H1 (cell line): Measurements from ENCODE around the gene MPDU1. TPM values are rescaled to one million over a fixed set of nuclear protein-coding genes. Genes with fewer than 3 reads are reported as not detected.

Source experiments
- CTCF ChIA-PET: fragments of 300-600 bp; sonication (Branson Sonifier 250); formaldehyde crosslinking; loops from one replicate; lab custom pipeline; 2021; ENCODE audit not compliant: partially characterized antibody; lab: Charles Lee
- POLR2A ChIA-PET: fragments of 300-600 bp; sonication (Branson Sonifier 250); formaldehyde crosslinking; loops from one replicate; lab custom pipeline; 2021; ENCODE audit warnings: inconsistent platforms; ENCODE audit not compliant: partially characterized antibody; lab: Charles Lee
- DNase-seq, 2 experiments: peaks; one replicate each; pipeline versions ENCODE4 v3.0.0 to v3.0.0-alpha.2; 2010 to 2022; ENCODE audit warnings: low spot score in 2 of 2, low read depth in 1 of 2, mixed read lengths in 1 of 2
- FAIRE-seq: peaks from 2 replicates; lab custom pipeline; 2011; peaks lifted over from hg19 to GRCh38; lab: Jason Lieb, UNC
- H2AFZ ChIP-seq: 2 replicates; pipeline ENCODE4 v1.8.1; 2012; ENCODE audit warnings: low read length, inconsistent platforms
- H2AK5ac ChIP-seq: 2 replicates; pipeline ENCODE4 v1.6.1; 2013; ENCODE audit warnings: low read depth, low read length
- H2BK120ac ChIP-seq: replicated peaks from 2 replicates; pipeline ENCODE3; 2013; ENCODE audit warnings: low read depth, low read length, inconsistent platforms
- H2BK12ac ChIP-seq: 2 replicates; pipeline ENCODE4 v1.6.1; 2013; ENCODE audit warnings: low read depth, low read length
- H2BK15ac ChIP-seq: 2 replicates; pipeline ENCODE4 v1.6.1; 2013; ENCODE audit warnings: low read length
- H2BK20ac ChIP-seq: 2 replicates; pipeline ENCODE4 v1.6.1; 2013; ENCODE audit warnings: low read length
- H2BK5ac ChIP-seq: 2 replicates; pipeline ENCODE4 v1.6.1; 2013; ENCODE audit warnings: low read depth, low read length
- H3K14ac ChIP-seq: 2 replicates; pipeline ENCODE4 v1.6.1; 2013; ENCODE audit warnings: inconsistent platforms; ENCODE audit not compliant: insufficient read length
- H3K18ac ChIP-seq: 2 replicates; pipeline ENCODE4 v1.6.1; 2013; ENCODE audit warnings: low read length; ENCODE audit errors: extremely low read depth
- H3K23ac ChIP-seq: 2 replicates; pipeline ENCODE4 v1.6.1; 2013; ENCODE audit warnings: inconsistent platforms; ENCODE audit not compliant: insufficient read length
- H3K23me2 ChIP-seq: 2 replicates; pipeline ENCODE4 v1.6.1; 2013; ENCODE audit warnings: low read depth, low read length
- H3K27ac ChIP-seq: 2 replicates; pipeline ENCODE4 v1.6.1; 2011; ENCODE audit warnings: low read depth, low read length, inconsistent platforms
- H3K27me3 ChIP-seq, 4 experiments: replicated peaks in 1 of 4; 1 replicate in 1 of 4; 2 replicates in 3 of 4; pipeline versions ENCODE4 v1.6.1 to v1.8.1; 2011 to 2013; ENCODE audit warnings: low read length in 3 of 4, mild to moderate bottlenecking in 3 of 4, inconsistent platforms in 2 of 4, mixed read lengths in 2 of 4, moderate library complexity in 1 of 4; ENCODE audit not compliant: control insufficient read depth in 3 of 4, insufficient read depth in 3 of 4; ENCODE audit errors: extremely low read depth in 1 of 4
- H3K36me3 ChIP-seq, 4 experiments: 2 replicates each; pipeline versions ENCODE4 v1.6.1 to v1.8.1; 2011 to 2013; ENCODE audit warnings: mild to moderate bottlenecking in 4 of 4, low read length in 3 of 4, moderate library complexity in 2 of 4, control low read depth in 1 of 4, inconsistent platforms in 1 of 4; ENCODE audit not compliant: insufficient read depth in 4 of 4, control insufficient read depth in 2 of 4
- H3K4ac ChIP-seq: replicated peaks from 2 replicates; pipeline ENCODE3; 2013; ENCODE audit warnings: low read length, low read depth, mixed read lengths, inconsistent platforms; ENCODE audit not compliant: insufficient read length
- H3K4me1 ChIP-seq, 4 experiments: replicated peaks in 1 of 4; 1 replicate in 1 of 4; 2 replicates in 3 of 4; pipeline versions ENCODE4 v1.6.1 to v1.8.1; 2011 to 2013; ENCODE audit warnings: low read length in 3 of 4, inconsistent platforms in 2 of 4, mixed read lengths in 1 of 4; ENCODE audit not compliant: insufficient read depth in 4 of 4, control insufficient read depth in 3 of 4
- H3K4me2 ChIP-seq, 2 experiments: 2 replicates each; pipeline versions ENCODE4 v1.6.1 to v1.8.1; 2011 to 2013; ENCODE audit warnings: low read depth in 2 of 2, low read length in 2 of 2, control low read depth in 1 of 2, inconsistent platforms in 1 of 2, mild to moderate bottlenecking in 1 of 2; ENCODE audit not compliant: insufficient read depth in 1 of 2
- H3K4me3 ChIP-seq, 4 experiments: fragments of 200-600, 300-600 bp in 1 of 4; sonication (generic), shearing (Covaris generic), sonication (Bioruptor Twin) in 1 of 4; 2 replicates each; pipeline versions ENCODE4 v1.5.1 to v1.8.1; 2011 to 2016; ENCODE audit warnings: low read length in 4 of 4, low read depth in 3 of 4, control low read depth in 2 of 4, inconsistent platforms in 2 of 4, mild to moderate bottlenecking in 2 of 4, mixed read lengths in 1 of 4, moderate library complexity in 1 of 4; ENCODE audit not compliant: insufficient read depth in 2 of 4; ENCODE audit errors: extremely low read depth in 1 of 4
- H3K56ac ChIP-seq: replicated peaks from 2 replicates; pipeline ENCODE3; 2013; ENCODE audit warnings: low read depth, mild to moderate bottlenecking, mixed read lengths, low read length, inconsistent platforms; ENCODE audit not compliant: insufficient read length
- H3K79me1 ChIP-seq: 2 replicates; pipeline ENCODE4 v1.6.1; 2013; ENCODE audit warnings: low read depth, low read length, control low read depth
- H3K79me2 ChIP-seq, 2 experiments: 2 replicates each; pipeline versions ENCODE4 v1.6.1 to v1.8.1; 2012 to 2013; ENCODE audit warnings: low read length in 2 of 2, mild to moderate bottlenecking in 2 of 2, inconsistent platforms in 1 of 2; ENCODE audit not compliant: insufficient read depth in 2 of 2, control insufficient read depth in 1 of 2
- H3K9ac ChIP-seq, 4 experiments: replicated peaks in 1 of 4; 1 replicate in 1 of 4; 2 replicates in 3 of 4; pipeline versions ENCODE4 v1.6.1 to v1.8.1; 2011 to 2013; ENCODE audit warnings: low read depth in 3 of 4, low read length in 3 of 4, control low read depth in 2 of 4, mild to moderate bottlenecking in 2 of 4, moderate library complexity in 2 of 4, inconsistent platforms in 1 of 4; ENCODE audit errors: extremely low read depth in 1 of 4
- H3K9me3 ChIP-seq, 2 experiments: 2 replicates each; pipeline versions ENCODE4 v1.6.1 to v1.8.1; 2012 to 2013; ENCODE audit warnings: mild to moderate bottlenecking in 2 of 2, moderate library complexity in 2 of 2, control low read depth in 1 of 2, inconsistent platforms in 1 of 2, low read depth in 1 of 2, low read length in 1 of 2, mixed read lengths in 1 of 2; ENCODE audit not compliant: insufficient read depth in 2 of 2
- H4K20me1 ChIP-seq, 2 experiments: replicated peaks in 1 of 2; 2 replicates each; pipeline versions ENCODE3 to v1.8.1; 2011 to 2013; ENCODE audit warnings: inconsistent platforms in 2 of 2, low read length in 2 of 2, mild to moderate bottlenecking in 1 of 2; ENCODE audit not compliant: insufficient read depth in 2 of 2, control insufficient read depth in 1 of 2
- H4K5ac ChIP-seq: 2 replicates; pipeline ENCODE4 v1.6.1; 2013; ENCODE audit warnings: low read length, low read depth, mixed read lengths, inconsistent platforms; ENCODE audit not compliant: insufficient read length
- H4K8ac ChIP-seq: 2 replicates; pipeline ENCODE4 v1.8.0; 2013; ENCODE audit warnings: mild to moderate bottlenecking, moderate library complexity, low read length, inconsistent platforms; ENCODE audit not compliant: insufficient read depth; ENCODE audit errors: extremely low read depth
- H4K91ac ChIP-seq: replicated peaks from 2 replicates; pipeline ENCODE3; 2013; ENCODE audit warnings: low read length, mixed read lengths, inconsistent platforms; ENCODE audit not compliant: insufficient read length
- BACH1 ChIP-seq: IDR thresholded peaks from 2 replicates; pipeline ENCODE4 v1.6.1; 2012; ENCODE audit warnings: low read length, improper control_type of control experiment
- BCL11A ChIP-seq, 2 experiments: IDR thresholded peaks; one replicate each; pipeline ENCODE4 v1.6.1; 2011; ENCODE audit warnings: low read depth in 2 of 2, low read length in 2 of 2, mild to moderate bottlenecking in 2 of 2
- GABPA ChIP-seq: IDR thresholded peaks from 2 replicates; pipeline ENCODE4 v1.6.1; 2011; ENCODE audit warnings: mild to moderate bottlenecking, low read length, moderate library complexity, borderline replicate concordance; ENCODE audit not compliant: insufficient read depth
- MAFK ChIP-seq: IDR thresholded peaks from 2 replicates; pipeline ENCODE4 v1.6.1; 2012; ENCODE audit warnings: low read depth, mild to moderate bottlenecking, improper control_type of control experiment, low read length
- PHF8 ChIP-seq: fragments of 200-600 bp; sonication (generic); conservative IDR thresholded peaks from 2 replicates; pipeline ENCODE4 v1.7.1; 2012; ENCODE audit warnings: low read depth, mild to moderate bottlenecking, inconsistent platforms, low read length, moderate library complexity
- RBBP5 ChIP-seq: IDR thresholded peaks from 2 replicates; pipeline ENCODE4 v1.7.1; 2012; ENCODE audit warnings: low read depth, mild to moderate bottlenecking, inconsistent platforms, low read length, moderate library complexity, borderline replicate concordance
- RNF2 ChIP-seq: fragments of 200-900, 300-1000 bp; sonication (generic); IDR thresholded peaks from 2 replicates; pipeline ENCODE4 v1.7.1; 2016; ENCODE audit warnings: borderline replicate concordance, low read depth, mild to moderate bottlenecking, antibody characterized with exemption, low read length; ENCODE audit not compliant: poor library complexity, severe bottlenecking; ENCODE audit errors: missing control alignments
- SP4 ChIP-seq: IDR thresholded peaks from 2 replicates; pipeline ENCODE4 v1.6.1; 2012; ENCODE audit warnings: low read length, inconsistent platforms
- WGBS, 2 experiments: shearing (Covaris generic) in 1 of 2; methylation state at CpG; one replicate each; pipeline versions ENCODE4 v1.1.6 to v1.1.7; 2013 to 2015; ENCODE audit warnings: low lambda C conversion rate in 2 of 2, mixed read lengths in 2 of 2, inconsistent platforms in 1 of 2, low coverage in 1 of 2, missing lambda C conversion rate in 1 of 2; ENCODE audit not compliant: insufficient replicate concordance in 2 of 2, insufficient coverage in 1 of 2, insufficient read length in 1 of 2; ENCODE audit errors: extremely low coverage in 1 of 2, missing lambda C conversion rate in 1 of 2; 5-methylcytosine and 5-hydroxymethylcytosine counted together
- polyA plus RNA-seq, 7 experiments: library from polyadenylated mRNA; depleted of rRNA in 3 of 7; stranded (reverse) in 5 of 7; unstranded in 2 of 7; fragments of >200 nt in 5 of 7; fragments of 200-250 nt in 2 of 7; gene quantifications; 1 replicate in 5 of 7; 2 replicates in 1 of 7; 4 replicates in 1 of 7; pipeline versions ENCODE4 v1.2.1 to v1.2.3, GENCODE V29; 2011 to 2013; ENCODE audit warnings: missing spikeins in 2 of 7, mixed read lengths in 2 of 7
- total RNA-seq: library from RNA; stranded (reverse); fragmentation: NEBNext Ultra II Directional; extraction: Animal tissue kit (Norgen Biotek cat#: 25700); gene quantifications from 2 replicates; pipeline ENCODE4 v1.2.1, GENCODE V29; 2021
- TF ChIP-seq, protein P1 (sequence below): IDR thresholded peaks from 2 replicates; pipeline ENCODE4 v1.6.1; 2011; ENCODE audit warnings: low read length, improper control_type of control experiment

The MPDU1 gene
- total and polyA plus RNA-seq, 2 of the 8 experiments (the other 6 are each of a cell fraction or from before 2014, with no cell fraction given): 63.2 to 142 TPM

DNA sequence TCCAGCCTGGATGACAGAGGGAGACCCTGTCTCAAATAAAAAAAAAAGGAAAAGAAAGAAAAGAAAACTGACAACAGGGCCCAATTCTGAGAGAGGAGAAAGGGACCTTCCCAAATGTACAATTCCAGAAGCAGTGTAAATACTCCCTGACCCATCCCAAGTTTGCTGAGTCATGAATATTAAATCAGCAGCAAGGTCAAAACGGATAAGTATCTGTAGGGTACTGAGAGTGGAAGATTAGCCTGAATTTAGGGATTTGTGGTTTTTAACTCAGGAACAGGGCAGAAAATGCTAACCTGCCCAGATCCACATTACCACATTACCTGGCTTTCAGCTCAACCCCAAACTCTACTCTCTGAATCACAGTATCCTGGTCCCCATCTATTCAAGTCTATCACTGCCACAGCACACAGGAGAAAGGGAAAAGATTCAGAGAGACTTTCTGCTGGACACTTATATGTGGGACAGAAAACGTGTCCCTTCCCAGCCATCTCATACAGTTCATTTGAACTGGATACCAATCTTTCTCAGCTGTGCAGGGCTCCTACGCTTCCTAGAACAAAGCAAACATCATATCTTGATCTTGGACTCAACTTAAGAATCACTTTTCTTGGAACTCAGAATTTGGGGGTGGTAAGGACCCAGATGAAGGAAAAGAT is 28.1 kb downstream of the MPDU1 start:
- Histone ChIP-seq H3K4ac (no peak overlapping the region), H2BK20ac (no peak overlapping the region), H3K4me2 (no peak overlapping the region; a peak in 1 of 4 replicates), H3K9ac (no peak overlapping the region; a peak in 1 of 7 replicates), H3K79me1 (peaks cover 20% of the 10 kb centered on the region), H3K4me3 (no peak overlapping the region), H4K91ac (no peak overlapping the region), H3K23me2 (peaks cover 6% of the 10 kb centered on the region), H3K18ac (no peak overlapping the region), H2BK5ac (no peak overlapping the region), H3K56ac (no peak overlapping the region), H2BK12ac (no peak overlapping the region), H3K79me2 (peaks cover 4 to 47% of the 10 kb centered on the region in 2 experiments; a peak in 3 of 4 replicates), H3K27ac (no peak overlapping the region), H3K27me3 (no peaks in the 10 kb centered on the region), H3K4me1 (peaks cover 0 to 5% (median 1%) of the 10 kb centered on the region in 4 experiments; a peak in 4 of 7 replicates), H3K23ac (no peak overlapping the region), H2BK15ac (no peak overlapping the region), H3K9me3 (no peaks in the 10 kb centered on the region), H3K14ac (no peak overlapping the region), H4K5ac (no peak overlapping the region), H4K8ac (no peak overlapping the region), H2BK120ac (no peak overlapping the region), H2AK5ac (no peak overlapping the region), H3K36me3 (peaks cover 0 to 13% (median 0%) of the 10 kb centered on the region in 4 experiments; a peak in 3 of 8 replicates), H4K20me1 (peaks cover 0 to 11% of the 10 kb centered on the region in 2 experiments), H2AFZ (no peak overlapping the region)
- no peak for FAIRE-seq
- ChIA-PET POLR2A (interaction anchor here (0.6 to 79.4 kb wide), 4 partner anchors 19 to 88 kb away, joined by 3 to 2272 read pairs (median 6); partner anchors contain the start of genes ATP1B2, CD68, TP53 and WRAP53), CTCF (interaction anchor here (0.6 to 13.4 kb wide), 8 partner anchors 11 to 76 kb away, joined by 3 to 92 read pairs (median 4); partner anchors contain the start of genes MPDU1, SHBG, TP53 and WRAP53)
- 85% methylated on average over 3 of the region's 3 CpGs; no CpG with 5 or more reads in 1 of the 2 experiments for WGBS, 2 experiments
- no peak for TF ChIP-seq PHF8
- TF ChIP-seq RBBP5: no peak
- TF ChIP-seq BCL11A (IDR thresholded peaks at IDR 0.05; ENCODE audit: low read depth in 2 of 2, low read length in 2 of 2): no peak
- TF ChIP-seq BACH1: peak; percentile 57; the same call in 1 of the 2 replicates
- no peak for TF ChIP-seq GABPA
- TF ChIP-seq SP4: no peak
- TF ChIP-seq, protein P1, sequence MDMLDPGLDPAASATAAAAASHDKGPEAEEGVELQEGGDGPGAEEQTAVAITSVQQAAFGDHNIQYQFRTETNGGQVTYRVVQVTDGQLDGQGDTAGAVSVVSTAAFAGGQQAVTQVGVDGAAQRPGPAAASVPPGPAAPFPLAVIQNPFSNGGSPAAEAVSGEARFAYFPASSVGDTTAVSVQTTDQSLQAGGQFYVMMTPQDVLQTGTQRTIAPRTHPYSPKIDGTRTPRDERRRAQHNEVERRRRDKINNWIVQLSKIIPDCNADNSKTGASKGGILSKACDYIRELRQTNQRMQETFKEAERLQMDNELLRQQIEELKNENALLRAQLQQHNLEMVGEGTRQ: no peak
- peak; percentile 77 for TF ChIP-seq MAFK
- TF ChIP-seq RNF2: no peak
- no peak for DNase-seq
